ENCODE measurements around the gene LRMDA.

Gene LRMDA

GRCh38 chr10:75495434-75496190, 64.2 kb downstream of the LRMDA start:
- DNase-seq (ENCODE audit: low read depth) = no peak
- TF ChIP-seq CTCF (IDR thresholded peaks at IDR 0.05; ENCODE audit: insufficient read depth, low read depth, low read length, missing control alignments) = no peak
- no peak overlapping the region for H3K4me3 ChIP-seq (ENCODE audit: low read depth, low read length)

- no peak for TF ChIP-seq CTCF (IDR thresholded peaks at IDR 0.05; ENCODE audit: insufficient read depth, low read depth, low read length, missing control alignments)
- H3K4me3 ChIP-seq (ENCODE audit: low read depth, low read length) = no peak overlapping the region
- no peak for DNase-seq (ENCODE audit: low read depth)
Observed at GRCh38 chr10:75496191-75496567, 64.8 kb downstream of the LRMDA start.

GRCh38 chr10:75497997-75498883, 66.8 kb downstream of the LRMDA start:
- no peak overlapping the region for H3K4me3 ChIP-seq (ENCODE audit: low read depth, low read length)
- TF ChIP-seq CTCF (IDR thresholded peaks at IDR 0.05; ENCODE audit: insufficient read depth, low read depth, low read length, missing control alignments) = no peak
- no peak for DNase-seq (ENCODE audit: low read depth)

GRCh38 chr10:75498884-75499350, 67.5 kb downstream of the LRMDA start:
- no peak for TF ChIP-seq CTCF (IDR thresholded peaks at IDR 0.05; ENCODE audit: insufficient read depth, low read depth, low read length, missing control alignments)
- DNase-seq (ENCODE audit: low read depth) = no peak
- no peak overlapping the region for H3K4me3 ChIP-seq (ENCODE audit: low read depth, low read length)

GRCh38 chr10:75499556-75500160, 68.2 kb downstream of the LRMDA start:
- no peak for TF ChIP-seq CTCF (IDR thresholded peaks at IDR 0.05; ENCODE audit: insufficient read depth, low read depth, low read length, missing control alignments)
- H3K4me3 ChIP-seq (ENCODE audit: low read depth, low read length) = no peak overlapping the region
- DNase-seq (ENCODE audit: low read depth) = no peak

GRCh38 chr10:75502389-75502788, 71.0 kb downstream of the LRMDA start:
- no peak for DNase-seq (ENCODE audit: low read depth)
- H3K4me3 ChIP-seq (ENCODE audit: low read depth, low read length) = no peak overlapping the region

More at GRCh38 chr10:75502389-75502788, 71.0 kb downstream of the LRMDA start:
- TF ChIP-seq CTCF (IDR thresholded peaks at IDR 0.05; ENCODE audit: insufficient read depth, low read depth, low read length, missing control alignments) = no peak
